ENCODE data around the gene PRSS27. TPM values are rescaled to one million over a fixed set of nuclear protein-coding genes. Genes with fewer than 3 reads are reported as not detected.

PRSS27 gene
- total and polyA plus RNA-seq, 2 of the 4 experiments (the other 2 are of a cell fraction) = under 0.01 to 0.58 TPM

DNA sequence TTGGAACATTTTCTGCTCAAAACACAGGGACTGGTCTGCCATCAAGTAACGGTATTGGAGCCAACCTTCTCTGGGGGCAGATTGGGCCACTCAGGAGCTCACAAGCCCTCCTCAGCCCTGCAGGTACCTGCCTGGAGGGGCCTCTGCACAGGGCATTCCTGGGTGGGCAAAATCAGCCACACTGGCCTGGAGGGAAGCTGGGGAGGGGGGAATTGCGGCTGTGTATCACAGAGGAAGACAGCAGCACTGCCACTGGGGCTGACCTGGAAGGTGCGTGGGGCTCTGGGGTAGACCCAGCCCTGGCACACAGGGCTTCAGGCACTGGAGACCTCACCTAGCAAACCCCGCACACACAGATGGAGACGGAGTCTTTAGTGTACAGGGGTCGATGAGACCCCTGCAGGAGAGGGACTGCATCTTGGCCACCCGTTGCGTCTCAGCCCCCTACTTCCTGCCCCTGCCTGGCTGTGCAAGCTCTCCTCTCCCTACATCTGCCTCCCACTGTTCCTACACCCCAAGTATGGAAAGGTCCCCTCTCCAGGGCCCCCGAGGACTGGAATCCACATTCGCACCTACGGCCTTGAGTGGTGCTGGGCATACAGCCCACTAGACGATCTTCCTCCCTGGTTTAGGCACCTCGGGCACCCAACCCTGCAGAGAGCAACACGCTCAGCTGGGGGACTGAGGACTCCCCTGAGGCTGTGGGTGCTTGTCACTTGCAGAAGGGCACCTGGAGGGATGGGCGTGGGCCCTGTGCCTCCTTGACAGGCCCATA is 25.3 kb upstream of the PRSS27 start:
- no TSS peak for BruUV-seq (replicated peaks)
- no peak overlapping the region for H3K4ac ChIP-seq (ENCODE audit: low read depth, low read length)
- H3K56ac ChIP-seq (ENCODE audit: extremely low read depth, insufficient read depth, low read length) = no peak overlapping the region
- H2AK5ac ChIP-seq (ENCODE audit: low read depth, low read length) = no peak overlapping the region
- no peak overlapping the region for H2AK9ac ChIP-seq (replicated peaks; ENCODE audit: low read depth, low read length, poor library complexity)
- intact Hi-C loops (cut with micrococcal nuclease) = no loop called here
- no peaks in the 10 kb centered on the region for H3K9me3 ChIP-seq (ENCODE audit: control insufficient read depth, insufficient read depth, low read length)
- H3K27me3 ChIP-seq (ENCODE audit: control insufficient read depth, insufficient read depth, low read length) = no peaks in the 10 kb centered on the region; the same call in 1 of the 2 replicates
- H3K23ac ChIP-seq (ENCODE audit: low read depth, low read length) = no peak overlapping the region
- no peaks in the 10 kb centered on the region for H4K20me1 ChIP-seq (ENCODE audit: insufficient read depth, low read length)
- no peak overlapping the region for H2BK20ac ChIP-seq (ENCODE audit: low read depth, low read length)
- H3K4me1 ChIP-seq (ENCODE audit: control insufficient read depth, insufficient read depth, low read length) = no peaks in the 10 kb centered on the region
- ATAC-seq (ENCODE audit: low read depth) (no peak), DNase-seq (no peak)
- H3K9ac ChIP-seq (ENCODE audit: low read depth, low read length) = no peak overlapping the region
- H4K91ac ChIP-seq (ENCODE audit: insufficient read depth, low read depth, low read length) = no peak overlapping the region
- CTCF ChIA-PET = no interaction called here
- POLR2A ChIA-PET (ENCODE audit: unreplicated experiment) = no interaction called here
- H2AFZ ChIP-seq (replicated peaks; ENCODE audit: low read length, poor library complexity) = no peak overlapping the region
- no peaks in the 10 kb centered on the region for H3K36me3 ChIP-seq (ENCODE audit: control insufficient read depth, insufficient read depth, low read length)
- H3K4me2 ChIP-seq (ENCODE audit: low read depth, low read length) = no peak overlapping the region
- H3K9me1 ChIP-seq (ENCODE audit: insufficient read depth, low read length) = no peaks in the 10 kb centered on the region
- H4K5ac ChIP-seq (ENCODE audit: low read depth, low read length) = no peak overlapping the region
- H2BK15ac ChIP-seq (ENCODE audit: low read depth, low read length) = no peak overlapping the region
- no peak overlapping the region for H3K14ac ChIP-seq (replicated peaks; ENCODE audit: low read depth, low read length)
- no peak overlapping the region for H2BK5ac ChIP-seq (ENCODE audit: low read depth, low read length, poor library complexity, severe bottlenecking)
- no peak overlapping the region for H3K18ac ChIP-seq (ENCODE audit: low read depth, low read length)
- 73% methylated on average over 9 of the region's 15 CpGs; no CpG with 5 or more reads in 1 of the 2 experiments for WGBS, 2 experiments (ENCODE audit: extremely low coverage in 2 of 2, insufficient read length in 1 of 2)
- no peaks in the 10 kb centered on the region for H3K79me1 ChIP-seq (ENCODE audit: low read depth in 1 of 2, low read length in 2 of 2)
- dilution Hi-C loops (cut with HindIII; ENCODE audit: low sequenced_read_pairs, unreplicated experiment) = no loop called here
- H2BK120ac ChIP-seq (ENCODE audit: low read depth, low read length) = no peak overlapping the region
- in situ Hi-C loops (cut with MboI; ENCODE audit: low sequenced_read_pairs) = no loop called here
- H3K27ac ChIP-seq (ENCODE audit: insufficient read depth, low read length) = no peak overlapping the region
- H4K8ac ChIP-seq (ENCODE audit: low read depth in 2 of 2, low read length in 2 of 2) = no peak overlapping the region
- TF ChIP-seq SMC3 (IDR thresholded peaks at IDR 0.05; ENCODE audit: low read depth, low read length) (no peak), RFX5 (IDR thresholded peaks at IDR 0.05; ENCODE audit: low read depth, low read length) (no peak), POLR2A (IDR thresholded peaks at IDR 0.05; ENCODE audit: low read depth, low read length) (no peak), RAD21 (IDR thresholded peaks at IDR 0.05; ENCODE audit: low read length) (no peak), MAZ (IDR thresholded peaks at IDR 0.05; ENCODE audit: borderline replicate concordance, low read depth, low read length) (no peak), BHLHE40 (IDR thresholded peaks at IDR 0.05; ENCODE audit: low read depth, low read length) (no peak), FOS (IDR thresholded peaks at IDR 0.05; ENCODE audit: low read depth, low read length) (no peak), MAFK (IDR thresholded peaks at IDR 0.05; ENCODE audit: low read depth, low read length) (no peak), RCOR1 (IDR thresholded peaks at IDR 0.05; ENCODE audit: insufficient replicate concordance, low read length) (no peak), CEBPB (IDR thresholded peaks at IDR 0.05; ENCODE audit: low read depth, low read length) (no peak)
- TF ChIP-seq, protein P1, sequence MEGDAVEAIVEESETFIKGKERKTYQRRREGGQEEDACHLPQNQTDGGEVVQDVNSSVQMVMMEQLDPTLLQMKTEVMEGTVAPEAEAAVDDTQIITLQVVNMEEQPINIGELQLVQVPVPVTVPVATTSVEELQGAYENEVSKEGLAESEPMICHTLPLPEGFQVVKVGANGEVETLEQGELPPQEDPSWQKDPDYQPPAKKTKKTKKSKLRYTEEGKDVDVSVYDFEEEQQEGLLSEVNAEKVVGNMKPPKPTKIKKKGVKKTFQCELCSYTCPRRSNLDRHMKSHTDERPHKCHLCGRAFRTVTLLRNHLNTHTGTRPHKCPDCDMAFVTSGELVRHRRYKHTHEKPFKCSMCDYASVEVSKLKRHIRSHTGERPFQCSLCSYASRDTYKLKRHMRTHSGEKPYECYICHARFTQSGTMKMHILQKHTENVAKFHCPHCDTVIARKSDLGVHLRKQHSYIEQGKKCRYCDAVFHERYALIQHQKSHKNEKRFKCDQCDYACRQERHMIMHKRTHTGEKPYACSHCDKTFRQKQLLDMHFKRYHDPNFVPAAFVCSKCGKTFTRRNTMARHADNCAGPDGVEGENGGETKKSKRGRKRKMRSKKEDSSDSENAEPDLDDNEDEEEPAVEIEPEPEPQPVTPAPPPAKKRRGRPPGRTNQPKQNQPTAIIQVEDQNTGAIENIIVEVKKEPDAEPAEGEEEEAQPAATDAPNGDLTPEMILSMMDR (conservative IDR thresholded peaks at IDR 0.05; ENCODE audit: low read depth, low read length) = no peak
- H3K4me3 ChIP-seq (ENCODE audit: insufficient read depth, low read depth, low read length) = no peak overlapping the region
